ENCODE results near the gene RHEB. TPM values are rescaled to one million over a fixed set of nuclear protein-coding genes. Genes with fewer than 3 reads are reported as not detected.

The RHEB gene
- polyA plus RNA-seq, 3 donors from 2014 or later, result 61.2 to 70.2 (median 61.8) TPM

GRCh38 chr7:151439855-151440798 is 79.6 kb downstream of the RHEB start, which contains the start of gene CRYGN:
CRYGN (minus strand) TSS chr7:151440141; CDS start chr7:151439917, 224 bp downstream.
- no peaks in the 10 kb centered on the region for H3K36me3 Mint-ChIP-seq
- H3K4me1 Mint-ChIP-seq, result peaks cover 0 to 16% of the 10 kb centered on the region in 2 donors

DNA sequence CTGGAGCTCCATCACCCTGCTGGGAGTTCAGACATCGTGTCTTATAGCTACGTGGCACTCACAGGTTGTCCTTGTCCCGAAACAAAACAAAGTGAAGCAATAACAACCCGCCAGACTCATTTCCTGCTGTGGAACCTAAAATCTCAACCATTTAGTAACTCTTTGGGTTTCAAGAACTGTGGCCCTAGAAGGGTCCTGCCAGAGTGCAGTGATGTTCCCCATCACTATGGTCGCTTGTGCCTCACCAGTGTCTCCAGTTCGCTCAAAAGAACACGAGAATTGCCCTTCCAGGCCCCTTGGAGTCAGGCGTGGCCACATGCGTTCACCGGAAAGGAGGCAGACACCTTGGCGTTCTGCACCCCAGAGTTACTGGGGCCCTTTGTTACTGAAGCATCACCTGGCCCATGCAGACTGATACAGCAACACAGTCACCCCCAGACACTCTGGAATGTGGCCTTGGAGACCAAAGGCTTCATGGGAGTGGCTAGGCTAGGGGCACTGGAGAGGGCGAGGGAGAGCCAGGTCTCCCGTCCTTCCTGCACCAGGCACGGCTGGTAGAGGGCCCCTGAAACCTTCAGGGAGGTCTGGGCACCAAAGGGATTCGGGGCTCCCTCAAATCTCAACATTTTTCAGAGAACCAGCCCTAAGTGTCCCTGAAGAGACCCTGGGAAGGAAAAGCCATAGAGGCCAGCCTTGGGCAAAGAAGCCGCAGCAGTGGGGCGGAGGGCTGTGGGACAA is 80.7 kb downstream of the RHEB start:
- Mint-ChIP-seq H3K36me3 (no peaks in the 10 kb centered on the region), H3K4me1 (peaks cover 0 to 16% of the 10 kb centered on the region in 2 donors), H3K27ac (no peak overlapping the region), H3K4me3 (no peak overlapping the region), H3K27me3 (ENCODE audit: low read depth in 3 of 3) (peaks cover 5 to 13% (median 7%) of the 10 kb centered on the region in 3 donors), H3K9me3 (no peaks in the 10 kb centered on the region)
- DNase-seq, result no peak

More at GRCh38 chr7:151439855-151440798, 79.6 kb downstream of the RHEB start, which contains the start of gene CRYGN:
- peak within 1 kb of the TSS in 1 of 5 donors; percentile 13 for H3K4me3 Mint-ChIP-seq
- H3K9me3 Mint-ChIP-seq, result no peaks in the 10 kb centered on the region
- DNase-seq, result no peak
- H3K27ac Mint-ChIP-seq, result no peak within 1 kb of the TSS
- peaks cover 5 to 13% (median 6%) of the 10 kb centered on the region in 3 donors for H3K27me3 Mint-ChIP-seq (ENCODE audit: low read depth in 3 of 3)

GRCh38 chr7:151437866-151438516 is 81.7 kb downstream of the RHEB start:
- DNase-seq, result no peak
- Mint-ChIP-seq H3K36me3 (no peaks in the 10 kb centered on the region), H3K27ac (no peak overlapping the region), H3K4me3 (no peak overlapping the region), H3K27me3 (ENCODE audit: low read depth in 3 of 3) (peaks cover 3 to 10% (median 7%) of the 10 kb centered on the region in 3 donors), H3K9me3 (no peaks in the 10 kb centered on the region), H3K4me1 (peaks cover 2 to 16% of the 10 kb centered on the region in 2 donors)

DNA sequence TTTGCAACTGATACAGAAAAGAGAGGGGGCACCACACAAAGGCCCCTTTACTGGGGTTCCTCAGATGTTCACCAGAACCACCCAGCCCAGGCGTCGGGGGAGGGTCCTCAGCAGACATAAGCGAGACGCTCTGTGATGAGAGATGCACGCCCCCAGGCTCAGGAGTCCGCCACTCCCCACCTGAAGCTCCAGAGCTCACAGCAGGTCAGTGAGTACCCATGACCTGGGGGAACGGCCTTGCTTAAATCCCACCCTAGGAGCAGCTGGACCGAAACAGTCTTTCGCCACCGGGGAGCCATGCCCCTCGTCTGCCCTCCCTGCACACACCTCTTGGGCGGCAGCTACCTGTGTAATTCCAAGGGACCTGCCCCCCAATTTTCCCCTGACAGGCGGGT is 82.5 kb downstream of the RHEB start:
- no peak overlapping the region for H3K27ac Mint-ChIP-seq

GRCh38 chr7:151436446-151437158 is 83.1 kb downstream of the RHEB start:
- DNase-seq, result no peak
- peaks cover 7 to 10% (median 7%) of the 10 kb centered on the region in 3 donors for H3K27me3 Mint-ChIP-seq (ENCODE audit: low read depth in 3 of 3)
- H3K36me3 Mint-ChIP-seq, result no peaks in the 10 kb centered on the region
- H3K9me3 Mint-ChIP-seq, result no peaks in the 10 kb centered on the region
- H3K27ac Mint-ChIP-seq, result no peak overlapping the region
- H3K4me1 Mint-ChIP-seq, result peaks cover 3 to 10% of the 10 kb centered on the region in 2 donors
- no peak overlapping the region for H3K4me3 Mint-ChIP-seq

More for the DNA sequence above, 82.5 kb downstream of the RHEB start:
- Mint-ChIP-seq H3K4me1 (peaks cover 3 to 15% of the 10 kb centered on the region in 2 donors), H3K27me3 (ENCODE audit: low read depth in 3 of 3) (peaks cover 7 to 10% (median 7%) of the 10 kb centered on the region in 3 donors), H3K9me3 (no peaks in the 10 kb centered on the region), H3K4me3 (no peak overlapping the region), H3K36me3 (no peaks in the 10 kb centered on the region)
- no peak for DNase-seq

GRCh38 chr7:151435971-151436370 is 83.7 kb downstream of the RHEB start:
- DNase-seq, result no peak
- Mint-ChIP-seq H3K4me1 (peaks cover 3 to 4% of the 10 kb centered on the region in 2 donors), H3K9me3 (no peaks in the 10 kb centered on the region), H3K4me3 (no peak overlapping the region), H3K27ac (no peak overlapping the region), H3K36me3 (no peaks in the 10 kb centered on the region), H3K27me3 (ENCODE audit: low read depth in 3 of 3) (peaks cover 7 to 8% (median 8%) of the 10 kb centered on the region in 3 donors)

- Mint-ChIP-seq H3K27ac (no peak overlapping the region), H3K9me3 (no peaks in the 10 kb centered on the region), H3K4me3 (no peak overlapping the region), H3K4me1 (peaks cover 3 to 6% of the 10 kb centered on the region in 2 donors), H3K36me3 (no peaks in the 10 kb centered on the region), H3K27me3 (ENCODE audit: low read depth in 3 of 3) (peaks cover 5 to 7% (median 6%) of the 10 kb centered on the region in 3 donors)
- no peak for DNase-seq
These were observed 84.4 kb downstream of the RHEB start for GRCh38 chr7:151435103-151435916.

GRCh38 chr7:151434549-151434948 is 85.1 kb downstream of the RHEB start:
- Mint-ChIP-seq H3K27me3 (ENCODE audit: low read depth in 3 of 3) (peaks cover 7 to 8% (median 8%) of the 10 kb centered on the region in 3 donors), H3K27ac (no peak overlapping the region), H3K4me1 (peaks cover 11 to 13% of the 10 kb centered on the region in 2 donors)

DNA sequence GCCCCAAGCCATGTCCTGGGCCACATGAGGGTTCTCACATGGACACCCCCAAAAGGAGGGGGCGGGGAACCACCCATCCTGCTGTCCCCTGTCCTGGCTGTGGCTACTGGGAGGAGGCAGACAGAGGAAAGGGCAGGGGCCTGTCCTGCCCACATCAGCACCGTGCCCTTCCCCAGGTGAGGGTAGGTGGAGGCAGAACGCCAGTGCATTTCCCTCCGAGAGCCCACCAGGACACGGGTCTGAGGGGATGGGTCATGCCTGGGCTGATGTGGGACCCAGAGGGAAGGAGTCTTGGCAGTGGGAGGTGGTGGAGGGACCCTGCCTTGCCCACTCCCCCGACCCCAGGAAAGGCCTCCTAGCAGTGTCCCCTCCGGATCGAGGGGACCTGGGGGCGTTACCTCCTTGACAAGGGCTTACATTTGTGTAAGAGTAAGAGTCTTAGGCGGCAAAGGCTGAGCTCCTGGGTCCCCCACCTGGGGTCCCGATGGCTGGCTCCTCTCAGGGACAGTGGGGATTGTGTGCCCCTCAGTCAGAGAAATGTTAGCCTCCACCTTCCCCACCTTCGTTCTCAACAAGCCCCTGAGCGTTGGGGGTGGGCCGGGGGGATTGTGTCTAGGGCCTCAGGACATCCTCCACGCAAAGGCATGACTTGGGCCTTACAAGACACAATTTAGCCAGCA is 85.8 kb downstream of the RHEB start:
- Mint-ChIP-seq H3K36me3 (no peaks in the 10 kb centered on the region), H3K4me1 (peaks cover 16 to 17% of the 10 kb centered on the region in 2 donors), H3K9me3 (no peaks in the 10 kb centered on the region), H3K27me3 (ENCODE audit: low read depth in 3 of 3) (peaks cover 5 to 8% (median 6%) of the 10 kb centered on the region in 3 donors), H3K27ac (no peak overlapping the region), H3K4me3 (no peak overlapping the region)
- DNase-seq, result no peak

More at GRCh38 chr7:151434549-151434948, 85.1 kb downstream of the RHEB start:
- no peak for DNase-seq
- no peaks in the 10 kb centered on the region for H3K9me3 Mint-ChIP-seq
- no peaks in the 10 kb centered on the region for H3K36me3 Mint-ChIP-seq
- no peak overlapping the region for H3K4me3 Mint-ChIP-seq

GRCh38 chr7:151432658-151433521 is 86.8 kb downstream of the RHEB start:
- Mint-ChIP-seq H3K9me3 (no peaks in the 10 kb centered on the region), H3K36me3 (no peaks in the 10 kb centered on the region), H3K4me1 (peaks cover 16 to 21% of the 10 kb centered on the region in 2 donors), H3K4me3 (no peak overlapping the region), H3K27ac (no peak overlapping the region), H3K27me3 (ENCODE audit: low read depth in 3 of 3) (peaks cover 2 to 8% (median 3%) of the 10 kb centered on the region in 3 donors)
- peak in 2 of 3 donors; percentile 15 to 16 for DNase-seq

- H3K36me3 Mint-ChIP-seq, result no peaks in the 10 kb centered on the region
- H3K9me3 Mint-ChIP-seq, result no peaks in the 10 kb centered on the region
- no peak overlapping the region for H3K27ac Mint-ChIP-seq
- no peak overlapping the region for H3K4me3 Mint-ChIP-seq
- peaks cover 3 to 10% (median 5%) of the 10 kb centered on the region in 3 donors for H3K27me3 Mint-ChIP-seq (ENCODE audit: low read depth in 3 of 3)
- peaks cover 16 to 21% of the 10 kb centered on the region in 2 donors for H3K4me1 Mint-ChIP-seq
- DNase-seq, result no peak
These were observed 87.9 kb downstream of the RHEB start for GRCh38 chr7:151431768-151432311.
